ENCODE measurements around the gene ZNF107. TPM values are rescaled to one million over a fixed set of nuclear protein-coding genes. Genes with fewer than 3 reads are reported as not detected.

Gene ZNF107
- total and polyA plus RNA-seq, 8 donors = 0.92 to 9.2 (median 3.9) TPM

DNA sequence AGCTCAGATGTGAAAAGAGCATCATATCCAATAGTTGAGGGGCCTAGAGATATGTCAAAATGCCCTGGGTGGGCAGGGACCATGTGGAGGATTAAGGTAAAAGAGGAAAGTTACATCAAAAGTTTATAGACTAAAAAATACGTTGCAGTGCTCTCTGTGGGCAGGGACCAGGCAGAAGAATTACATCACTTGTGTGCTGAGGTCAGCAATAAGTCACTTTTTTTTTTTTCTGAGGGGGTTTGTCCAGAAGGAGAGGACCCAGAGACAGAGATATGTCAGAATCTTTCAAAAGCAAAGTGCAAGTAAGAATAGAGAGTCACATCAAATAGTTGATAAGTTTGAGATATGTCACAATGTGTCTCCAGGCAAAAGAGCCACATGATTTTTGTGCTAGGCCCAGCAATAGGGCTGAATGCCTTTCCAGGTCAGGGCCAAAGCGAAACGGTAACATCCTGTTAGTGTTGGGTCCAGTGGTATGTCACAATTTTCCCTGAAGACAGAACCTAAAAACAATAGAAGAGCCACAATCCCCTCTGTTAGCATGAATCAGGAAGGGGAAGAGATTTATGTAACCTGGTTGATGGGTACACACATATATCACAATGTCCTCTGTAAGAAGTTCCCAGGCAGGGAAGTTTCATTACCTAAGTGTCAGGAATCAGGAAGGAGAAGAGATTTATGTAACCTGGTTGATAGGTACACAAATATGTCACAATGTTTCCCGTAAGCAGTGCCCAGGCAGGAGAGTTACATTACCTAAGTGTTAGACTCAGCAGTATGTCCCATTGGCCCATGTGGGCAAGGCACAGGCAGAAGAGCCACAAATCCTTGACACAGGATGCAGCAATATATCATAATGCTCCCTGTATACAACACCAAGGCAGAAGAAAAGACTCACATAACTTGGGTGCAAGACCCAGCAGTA is 28.1 kb upstream of the ZNF107 start:
- no peak for DNase-seq
- no peaks in the 10 kb centered on the region for H3K36me3 ChIP-seq
- H3K9me3 ChIP-seq = peaks cover 0 to 4% (median 0%) of the 10 kb centered on the region in 4 donors
- 60 to 68% (median 66%) methylated on average over 4 of the region's 4 CpGs for WGBS, 5 donors
- intact Hi-C loops (cut with DNase I; ENCODE audit: low total_unique reads) = no loop called here
- H3K4me1 ChIP-seq = no peaks in the 10 kb centered on the region
- H3K4me3 ChIP-seq = no peak overlapping the region
- TF ChIP-seq EP300 (IDR thresholded peaks at IDR 0.05) (no peak), POLR2AphosphoS5 (IDR thresholded peaks at IDR 0.05) (no peak), CTCF (IDR thresholded peaks at IDR 0.05) (no peak), POLR2A (IDR thresholded peaks at IDR 0.05) (no peak)
- H3K27me3 ChIP-seq = no peaks in the 10 kb centered on the region
- no peak overlapping the region for H3K27ac ChIP-seq

DNA sequence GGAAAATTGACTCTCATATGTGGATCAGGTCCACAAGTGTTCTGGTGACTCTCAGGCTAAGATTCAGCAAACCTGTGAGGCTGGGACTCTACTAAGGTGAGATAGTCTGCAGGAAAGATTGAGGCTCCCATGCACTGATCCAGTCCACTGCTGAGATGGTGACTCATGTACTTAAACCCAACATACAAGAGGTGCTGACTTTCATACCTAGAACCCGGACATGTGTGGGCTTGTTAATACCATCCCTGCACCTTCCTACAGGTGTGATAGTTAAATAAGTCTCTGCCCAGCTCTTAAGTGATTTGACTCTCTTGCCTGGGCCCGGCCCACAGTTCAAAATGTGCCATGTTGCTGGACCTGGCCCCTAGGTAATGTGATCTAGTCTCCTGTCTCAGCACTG is 27.1 kb upstream of the ZNF107 start:
- Histone ChIP-seq H3K36me3 (no peaks in the 10 kb centered on the region), H3K4me3 (no peak overlapping the region), H3K4me1 (no peaks in the 10 kb centered on the region), H3K27ac (no peak overlapping the region), H3K9me3 (peaks cover 0 to 4% (median 0%) of the 10 kb centered on the region in 4 donors), H3K27me3 (no peaks in the 10 kb centered on the region)
- no peak for TF ChIP-seq CTCF (IDR thresholded peaks at IDR 0.05)
- TF ChIP-seq EP300 (IDR thresholded peaks at IDR 0.05) = no peak
- TF ChIP-seq POLR2AphosphoS5 (IDR thresholded peaks at IDR 0.05) = no peak
- no peak for TF ChIP-seq POLR2A (IDR thresholded peaks at IDR 0.05)
- WGBS, 5 donors = 65 to 93% (median 84%) methylated on average over 2 of the region's 2 CpGs
- no peak for DNase-seq
- intact Hi-C loops (cut with DNase I; ENCODE audit: low total_unique reads) = no loop called here

DNA sequence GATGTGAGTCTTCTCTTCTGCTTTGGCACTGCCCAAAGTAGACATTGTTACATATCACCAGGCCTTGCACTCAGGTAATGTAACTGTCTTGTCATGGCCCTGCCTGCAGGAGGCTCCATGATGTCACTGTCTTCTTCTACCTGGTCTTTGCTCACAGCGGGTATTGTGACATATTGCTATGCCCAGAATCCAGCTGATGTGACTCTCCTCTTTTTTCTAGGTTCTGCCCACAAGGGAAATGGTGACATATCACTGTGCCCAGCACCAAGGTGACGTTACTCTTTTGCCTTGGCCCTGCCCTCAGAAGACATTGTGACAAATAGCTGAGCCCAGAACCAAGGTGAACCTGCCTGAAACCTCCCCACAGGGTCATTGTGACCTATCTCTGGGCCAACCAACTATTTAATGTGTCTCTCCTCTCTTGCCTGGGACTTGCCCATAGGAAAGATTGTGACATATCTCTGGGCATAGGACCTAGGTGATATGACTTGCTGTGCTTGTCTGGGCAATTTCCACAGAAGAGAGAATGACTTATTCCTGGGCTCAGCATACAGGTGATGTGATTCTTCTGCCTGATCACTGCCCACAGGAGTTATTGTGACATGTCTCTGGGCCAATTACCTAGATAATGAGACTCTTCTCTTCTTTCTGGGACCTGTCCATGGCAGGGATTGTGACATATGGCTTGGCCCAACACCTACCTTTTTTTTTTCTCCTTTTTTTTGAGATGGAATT is 26.5 kb upstream of the ZNF107 start:
- intact Hi-C loops (cut with DNase I; ENCODE audit: low total_unique reads) = no loop called here
- DNase-seq = no peak
- no peak overlapping the region for H3K27ac ChIP-seq
- WGBS, 5 donors = 36 to 78% (median 61%) methylated on average over 2 of the region's 2 CpGs
- peaks cover 0 to 4% (median 0%) of the 10 kb centered on the region in 4 donors for H3K9me3 ChIP-seq
- H3K27me3 ChIP-seq = no peaks in the 10 kb centered on the region
- no peaks in the 10 kb centered on the region for H3K4me1 ChIP-seq
- no peaks in the 10 kb centered on the region for H3K36me3 ChIP-seq
- no peak for TF ChIP-seq CTCF (IDR thresholded peaks at IDR 0.05)
- no peak for TF ChIP-seq POLR2A (IDR thresholded peaks at IDR 0.05)
- TF ChIP-seq POLR2AphosphoS5 (IDR thresholded peaks at IDR 0.05) = no peak
- TF ChIP-seq EP300 (IDR thresholded peaks at IDR 0.05) = no peak
- H3K4me3 ChIP-seq = no peak overlapping the region

DNA sequence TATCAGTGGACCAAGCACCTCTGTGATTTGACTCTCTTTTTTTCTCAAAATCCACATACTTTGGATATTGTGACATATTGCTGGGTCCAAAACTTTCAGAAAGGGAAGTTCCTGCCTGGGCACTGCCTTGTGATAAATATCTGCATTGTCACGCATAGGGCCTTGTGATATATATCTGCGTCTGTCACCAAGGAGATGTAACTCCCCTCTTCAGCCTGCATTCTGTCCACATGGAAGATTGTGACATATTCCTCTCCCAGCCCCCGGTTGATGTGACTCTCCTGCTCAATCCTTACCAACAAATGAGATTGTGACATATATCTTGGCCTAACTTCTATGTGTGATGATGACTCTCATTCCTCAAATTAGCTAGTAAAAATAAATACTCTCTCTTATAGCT is 25.4 kb upstream of the ZNF107 start:
- no peak overlapping the region for H3K4me3 ChIP-seq
- H3K27me3 ChIP-seq = no peaks in the 10 kb centered on the region
- intact Hi-C loops (cut with DNase I; ENCODE audit: low total_unique reads) = no loop called here
- no peaks in the 10 kb centered on the region for H3K36me3 ChIP-seq
- DNase-seq = no peak
- no peaks in the 10 kb centered on the region for H3K4me1 ChIP-seq
- TF ChIP-seq EP300 (IDR thresholded peaks at IDR 0.05) (no peak), POLR2AphosphoS5 (IDR thresholded peaks at IDR 0.05) (no peak), POLR2A (IDR thresholded peaks at IDR 0.05) (no peak), CTCF (IDR thresholded peaks at IDR 0.05) (no peak)
- no peak overlapping the region for H3K27ac ChIP-seq
- WGBS, 5 donors = 45 to 82% (median 72%) methylated on average over 3 of the region's 3 CpGs
- H3K9me3 ChIP-seq = peaks cover 0 to 4% (median 0%) of the 10 kb centered on the region in 4 donors

All from stomach (tissue), 9 donors.